ENCODE data around the gene ADGRB2. TPM values are rescaled to one million over a fixed set of nuclear protein-coding genes. Genes with fewer than 3 reads are reported as not detected.

Gene ADGRB2
- total and polyA plus RNA-seq, 2 of the 4 experiments (the other 2 are of a cell fraction): 2.2 to 11.9 TPM

DNA sequence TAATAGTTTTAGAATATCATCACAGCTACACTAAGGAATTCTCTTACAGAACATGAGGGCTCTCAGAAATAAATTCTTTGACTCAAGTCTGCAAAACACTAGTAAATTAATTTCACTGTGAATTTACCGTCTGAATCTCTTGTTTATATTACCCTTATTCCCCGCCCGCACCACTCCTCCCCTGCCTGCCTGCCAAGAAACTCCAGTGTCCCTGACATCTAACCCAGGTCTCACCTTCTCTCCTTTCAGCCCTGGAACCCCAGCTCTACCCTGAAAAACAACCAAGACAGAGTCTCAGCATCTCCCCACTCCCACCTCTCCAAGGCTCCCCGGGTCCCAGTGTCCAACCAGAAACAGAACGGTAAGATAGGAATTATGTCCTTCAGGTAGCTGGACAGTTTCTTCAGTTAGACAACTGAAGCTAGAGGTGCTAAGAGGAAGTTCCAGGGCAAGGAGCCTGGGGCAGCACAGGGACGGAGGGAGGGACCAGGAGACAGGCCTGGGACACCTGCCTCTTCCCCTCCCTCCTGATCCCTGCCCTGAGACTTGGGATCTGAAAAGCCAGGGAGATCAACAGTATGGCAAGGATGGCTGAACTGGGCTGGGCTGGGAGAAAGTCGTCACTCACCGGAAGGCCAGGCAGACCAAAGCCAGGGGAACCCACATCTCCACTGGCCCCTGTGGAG lies 75.8 kb downstream of the ADGRB2 start:
- Histone ChIP-seq H3K9me3 (ENCODE audit: control insufficient read depth, insufficient read depth, low read length) (no peaks in the 10 kb centered on the region), H3K18ac (ENCODE audit: low read depth, low read length) (peak overlapping the region; percentile 54; the same call in 1 of the 2 replicates), H2AFZ (replicated peaks; ENCODE audit: low read length, poor library complexity) (peak overlapping the region; percentile 18), H3K4me2 (ENCODE audit: low read depth, low read length) (peak overlapping the region; percentile 12; the same call in 1 of the 2 replicates), H2AK5ac (ENCODE audit: low read depth, low read length) (peak overlapping the region; percentile 100), H4K20me1 (ENCODE audit: insufficient read depth, low read length) (no peaks in the 10 kb centered on the region), H3K56ac (ENCODE audit: extremely low read depth, insufficient read depth, low read length) (peak overlapping the region; percentile 17; the same call in 1 of the 2 replicates), H4K5ac (ENCODE audit: low read depth, low read length) (peak overlapping the region; percentile 47), H3K27me3 (ENCODE audit: control insufficient read depth, insufficient read depth, low read length) (no peaks in the 10 kb centered on the region), H2BK120ac (ENCODE audit: low read depth, low read length) (peak overlapping the region; percentile 100), H3K27ac (ENCODE audit: insufficient read depth, low read length) (peak overlapping the region; percentile 88), H3K14ac (replicated peaks; ENCODE audit: low read depth, low read length) (peak overlapping the region; percentile 95), H2BK20ac (ENCODE audit: low read depth, low read length) (peak overlapping the region; percentile 99), H3K4ac (ENCODE audit: low read depth, low read length) (peak overlapping the region; percentile 100), H3K4me1 (ENCODE audit: control insufficient read depth, insufficient read depth, low read length) (peaks cover 41% of the 10 kb centered on the region), H2BK5ac (ENCODE audit: low read depth, low read length, poor library complexity, severe bottlenecking) (peak overlapping the region; percentile 96), H2BK15ac (ENCODE audit: low read depth, low read length) (peak overlapping the region; percentile 99; the same call in 2 of the 3 replicates), H3K36me3 (ENCODE audit: control insufficient read depth, insufficient read depth, low read length) (peaks cover 68% of the 10 kb centered on the region), H3K9me1 (ENCODE audit: insufficient read depth, low read length) (peaks cover 29% of the 10 kb centered on the region), H4K91ac (ENCODE audit: insufficient read depth, low read depth, low read length) (peak overlapping the region; percentile 100), H2AK9ac (replicated peaks; ENCODE audit: low read depth, low read length, poor library complexity) (peak overlapping the region; percentile 98), H3K4me3 (ENCODE audit: insufficient read depth, low read depth, low read length) (no peak overlapping the region), H3K23ac (ENCODE audit: low read depth, low read length) (peak overlapping the region; percentile 99), H4K8ac (ENCODE audit: low read depth in 2 of 2, low read length in 2 of 2) (peak overlapping the region; percentile 94 to 98), H3K79me1 (ENCODE audit: low read depth in 1 of 2, low read length in 2 of 2) (peaks cover 11 to 65% of the 10 kb centered on the region in 2 experiments; a peak in 3 of 4 replicates), H3K9ac (ENCODE audit: low read depth, low read length) (no peak overlapping the region)
- no TSS peak for BruUV-seq (replicated peaks)
- ChIA-PET POLR2A (ENCODE audit: unreplicated experiment) (no interaction called here), CTCF (no interaction called here)
- DNase-seq (peak; percentile 7), ATAC-seq (ENCODE audit: low read depth) (peak; percentile 18)
- 0% methylated on average over 1 of the region's 8 CpGs; no CpG with 5 or more reads in 1 of the 2 experiments for WGBS, 2 experiments (ENCODE audit: extremely low coverage in 2 of 2, insufficient read length in 1 of 2)
- in situ Hi-C loops (cut with MboI; ENCODE audit: low sequenced_read_pairs) (no loop called here), dilution Hi-C loops (cut with HindIII; ENCODE audit: low sequenced_read_pairs, unreplicated experiment) (no loop called here), intact Hi-C loops (cut with micrococcal nuclease) (loop anchor here (2.0 kb wide), 1 partner anchor 24 kb away; no protein-coding TSS in a partner anchor)
- TF ChIP-seq, protein P1, sequence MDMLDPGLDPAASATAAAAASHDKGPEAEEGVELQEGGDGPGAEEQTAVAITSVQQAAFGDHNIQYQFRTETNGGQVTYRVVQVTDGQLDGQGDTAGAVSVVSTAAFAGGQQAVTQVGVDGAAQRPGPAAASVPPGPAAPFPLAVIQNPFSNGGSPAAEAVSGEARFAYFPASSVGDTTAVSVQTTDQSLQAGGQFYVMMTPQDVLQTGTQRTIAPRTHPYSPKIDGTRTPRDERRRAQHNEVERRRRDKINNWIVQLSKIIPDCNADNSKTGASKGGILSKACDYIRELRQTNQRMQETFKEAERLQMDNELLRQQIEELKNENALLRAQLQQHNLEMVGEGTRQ (IDR thresholded peaks at IDR 0.05; ENCODE audit: low read depth, low read length): no peak
- no peak for TF ChIP-seq CHD1 (IDR thresholded peaks at IDR 0.05; ENCODE audit: low read depth, low read length)
- no peak for TF ChIP-seq RAD21 (IDR thresholded peaks at IDR 0.05; ENCODE audit: low read length)
- TF ChIP-seq MAZ (IDR thresholded peaks at IDR 0.05; ENCODE audit: borderline replicate concordance, low read depth, low read length): no peak
- TF ChIP-seq MAFK (IDR thresholded peaks at IDR 0.05; ENCODE audit: low read depth, low read length): no peak
- no peak for TF ChIP-seq RCOR1 (IDR thresholded peaks at IDR 0.05; ENCODE audit: insufficient replicate concordance, low read length)
- no peak for TF ChIP-seq MXI1 (IDR thresholded peaks at IDR 0.05; ENCODE audit: borderline replicate concordance, low read depth, low read length)
- TF ChIP-seq, protein P2, sequence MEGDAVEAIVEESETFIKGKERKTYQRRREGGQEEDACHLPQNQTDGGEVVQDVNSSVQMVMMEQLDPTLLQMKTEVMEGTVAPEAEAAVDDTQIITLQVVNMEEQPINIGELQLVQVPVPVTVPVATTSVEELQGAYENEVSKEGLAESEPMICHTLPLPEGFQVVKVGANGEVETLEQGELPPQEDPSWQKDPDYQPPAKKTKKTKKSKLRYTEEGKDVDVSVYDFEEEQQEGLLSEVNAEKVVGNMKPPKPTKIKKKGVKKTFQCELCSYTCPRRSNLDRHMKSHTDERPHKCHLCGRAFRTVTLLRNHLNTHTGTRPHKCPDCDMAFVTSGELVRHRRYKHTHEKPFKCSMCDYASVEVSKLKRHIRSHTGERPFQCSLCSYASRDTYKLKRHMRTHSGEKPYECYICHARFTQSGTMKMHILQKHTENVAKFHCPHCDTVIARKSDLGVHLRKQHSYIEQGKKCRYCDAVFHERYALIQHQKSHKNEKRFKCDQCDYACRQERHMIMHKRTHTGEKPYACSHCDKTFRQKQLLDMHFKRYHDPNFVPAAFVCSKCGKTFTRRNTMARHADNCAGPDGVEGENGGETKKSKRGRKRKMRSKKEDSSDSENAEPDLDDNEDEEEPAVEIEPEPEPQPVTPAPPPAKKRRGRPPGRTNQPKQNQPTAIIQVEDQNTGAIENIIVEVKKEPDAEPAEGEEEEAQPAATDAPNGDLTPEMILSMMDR (conservative IDR thresholded peaks at IDR 0.05; ENCODE audit: low read depth, low read length): no peak
- no peak for TF ChIP-seq FOS (IDR thresholded peaks at IDR 0.05; ENCODE audit: low read depth, low read length)
- TF ChIP-seq RFX5 (IDR thresholded peaks at IDR 0.05; ENCODE audit: low read depth, low read length): no peak
- TF ChIP-seq, protein P3, sequence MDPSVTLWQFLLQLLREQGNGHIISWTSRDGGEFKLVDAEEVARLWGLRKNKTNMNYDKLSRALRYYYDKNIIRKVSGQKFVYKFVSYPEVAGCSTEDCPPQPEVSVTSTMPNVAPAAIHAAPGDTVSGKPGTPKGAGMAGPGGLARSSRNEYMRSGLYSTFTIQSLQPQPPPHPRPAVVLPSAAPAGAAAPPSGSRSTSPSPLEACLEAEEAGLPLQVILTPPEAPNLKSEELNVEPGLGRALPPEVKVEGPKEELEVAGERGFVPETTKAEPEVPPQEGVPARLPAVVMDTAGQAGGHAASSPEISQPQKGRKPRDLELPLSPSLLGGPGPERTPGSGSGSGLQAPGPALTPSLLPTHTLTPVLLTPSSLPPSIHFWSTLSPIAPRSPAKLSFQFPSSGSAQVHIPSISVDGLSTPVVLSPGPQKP (IDR thresholded peaks at IDR 0.05; ENCODE audit: borderline replicate concordance, low read depth, low read length): no peak
- TF ChIP-seq NFE2L2 (IDR thresholded peaks at IDR 0.05; ENCODE audit: low read depth, low read length): no peak
- TF ChIP-seq CEBPB (IDR thresholded peaks at IDR 0.05; ENCODE audit: low read depth, low read length): no peak
- no peak for TF ChIP-seq BHLHE40 (IDR thresholded peaks at IDR 0.05; ENCODE audit: low read depth, low read length)
- no peak for TF ChIP-seq POLR2A (IDR thresholded peaks at IDR 0.05; ENCODE audit: low read depth, low read length)

Measured in IMR-90 (cell line).